Activated naive CD8-positive, alpha-beta T cell treated with anti-CD3 and anti-CD28 coated beads for 36 hours (primary cell): ENCODE results near the gene OR10P1. TPM values are rescaled to one million over a fixed set of nuclear protein-coding genes. Genes with fewer than 3 reads are reported as not detected.

Experiments used
- DNase-seq: peaks from one replicate; pipeline ENCODE4 v3.0.0; 2021
- H3K27ac Mint-ChIP-seq: one replicate; pipeline ENCODE4 v1.8.0; 2022; ENCODE audit warnings: mild to moderate bottlenecking, moderate library complexity, mixed read lengths
- H3K27me3 Mint-ChIP-seq: one replicate; pipeline ENCODE4 v1.8.0; 2022; ENCODE audit warnings: mild to moderate bottlenecking, mixed read lengths
- H3K36me3 Mint-ChIP-seq: one replicate; pipeline ENCODE4 v1.8.0; 2021; ENCODE audit warnings: mild to moderate bottlenecking, mixed read lengths
- H3K4me1 Mint-ChIP-seq: one replicate; pipeline ENCODE4 v1.8.0; 2021; ENCODE audit warnings: mixed read lengths
- H3K4me3 Mint-ChIP-seq: one replicate; pipeline ENCODE4 v1.8.0; 2022; ENCODE audit warnings: mild to moderate bottlenecking, moderate library complexity, mixed read lengths
- H3K9me3 Mint-ChIP-seq: one replicate; pipeline ENCODE4 v1.8.0; 2022; ENCODE audit warnings: mixed read lengths
- total RNA-seq, 2 experiments: library from RNA; stranded (reverse); gene quantifications; one replicate each; pipeline ENCODE4 v1.2.3, GENCODE V29; 2021

Gene OR10P1
- total RNA-seq, 2 experiments from 2014 or later, result not detected

DNA sequence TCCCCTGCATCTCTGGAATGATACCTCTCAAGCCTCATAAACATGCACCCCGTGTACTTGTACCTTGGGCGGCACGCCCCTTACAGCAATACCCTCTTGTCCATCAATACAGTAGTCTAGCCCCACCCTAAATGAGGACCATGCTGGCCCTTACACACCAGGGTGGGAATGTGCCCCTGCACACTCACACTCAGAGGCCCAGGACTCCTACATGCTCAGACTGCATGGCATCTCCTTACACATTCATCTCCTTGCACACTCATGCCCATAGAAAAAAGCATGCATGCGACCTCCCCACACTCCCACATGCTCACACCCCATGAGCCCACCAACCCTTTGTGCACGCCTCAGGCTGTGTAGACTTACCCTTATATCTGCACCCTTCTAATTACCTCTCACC lies 49.0 kb downstream of the OR10P1 start:
- H3K4me3 Mint-ChIP-seq, result no peak overlapping the region
- peaks cover 18% of the 10 kb centered on the region for H3K27me3 Mint-ChIP-seq
- no peaks in the 10 kb centered on the region for H3K9me3 Mint-ChIP-seq
- peaks cover 16% of the 10 kb centered on the region for H3K4me1 Mint-ChIP-seq
- DNase-seq, result no peak
- no peaks in the 10 kb centered on the region for H3K36me3 Mint-ChIP-seq
- no peak overlapping the region for H3K27ac Mint-ChIP-seq

DNA sequence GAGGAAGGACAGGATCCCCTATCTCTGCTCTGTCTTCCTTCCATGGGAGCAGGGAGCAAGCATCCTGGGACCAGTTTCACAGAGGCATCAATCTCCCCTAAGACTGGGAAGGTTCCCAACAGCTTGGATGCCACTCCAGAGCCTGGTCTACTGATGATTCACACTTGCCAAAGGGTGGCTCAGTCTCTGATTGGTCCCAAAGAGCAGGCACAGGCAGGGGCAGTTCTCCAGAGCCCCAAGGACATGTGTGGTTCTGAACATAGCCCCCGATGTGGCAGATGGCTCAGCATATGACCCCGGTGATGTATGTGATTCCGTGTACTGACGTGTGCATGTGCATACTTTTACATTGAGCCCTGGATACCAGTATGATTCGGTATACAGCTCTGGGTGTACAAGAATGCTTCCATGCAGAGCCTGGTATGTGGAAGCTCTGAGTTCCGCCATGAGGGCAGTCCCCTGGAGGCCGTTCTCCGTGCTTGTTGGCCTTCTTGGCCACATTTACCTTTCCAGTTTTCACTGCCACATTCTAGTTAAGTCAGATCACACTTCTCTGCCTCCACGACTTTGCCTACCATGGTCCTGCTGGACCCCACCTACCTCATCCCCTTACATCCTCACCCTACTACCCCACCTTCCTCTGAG lies 49.8 kb downstream of the OR10P1 start:
- Mint-ChIP-seq H3K27ac (no peak overlapping the region), H3K4me1 (peaks cover 10% of the 10 kb centered on the region), H3K27me3 (peaks cover 10% of the 10 kb centered on the region), H3K9me3 (no peaks in the 10 kb centered on the region), H3K36me3 (no peaks in the 10 kb centered on the region), H3K4me3 (no peak overlapping the region)
- DNase-seq, result no peak

Other genes starting within 250 kb of the OR10P1 start
- gene OR6C65, start 236.4 kb upstream of the OR10P1 start, total RNA-seq, result not detected
- gene OR6C76, start 210.6 kb upstream of the OR10P1 start, total RNA-seq, result not detected
- gene OR6C2, start 192.8 kb upstream of the OR10P1 start, total RNA-seq, result not detected
- gene OR6C70, start 166.8 kb upstream of the OR10P1 start, total RNA-seq, result not detected
- gene OR6C68, start 144.5 kb upstream of the OR10P1 start, total RNA-seq, result not detected
- not detected for gene OR6C4, start 87.3 kb upstream of the OR10P1 start, total RNA-seq
- gene OR2AP1, start 64.4 kb upstream of the OR10P1 start, total RNA-seq, result not detected
- 1 to 10 TPM; 3.3 to 3.7 TPM for gene ITGA7, start 71.0 kb downstream of the OR10P1 start, total RNA-seq
- gene BLOC1S1, start 79.2 kb downstream of the OR10P1 start, total RNA-seq, result 10 to 100 TPM; 81.9 to 88.4 TPM
- gene RDH5, start 83.5 kb downstream of the OR10P1 start, total RNA-seq, result 1 to 10 TPM; 4.2 to 6.7 TPM
- gene CD63, start 92.1 kb downstream of the OR10P1 start, total RNA-seq, result 100 to 1,000 TPM; 113 to 117 TPM
- 10 to 100 TPM; 11.9 to 12.9 TPM for gene GDF11, start 106.2 kb downstream of the OR10P1 start, total RNA-seq
- gene SARNP, start 180.8 kb downstream of the OR10P1 start, total RNA-seq, result 100 to 1,000 TPM in 1 of 2 experiments, 10 to 100 TPM in 1; 99.6 to 104 TPM
- 10 to 100 TPM; 29.8 to 32.4 TPM for gene ORMDL2, start 181.1 kb downstream of the OR10P1 start, total RNA-seq
- 10 to 100 TPM; 33.1 to 35.5 TPM for gene DNAJC14, start 192.7 kb downstream of the OR10P1 start, total RNA-seq
- not detected for gene MMP19, start 206.0 kb downstream of the OR10P1 start, total RNA-seq